Superior temporal gyrus (tissue), 1 donor: Measurements from ENCODE around the gene NABP2.
A peak's percentile ranks its signal among the peaks of the same experiment; 100 is the strongest.

Experiments
- DNase-seq: peaks from one replicate; pipeline ENCODE4 v3.0.0-alpha.2; 2016; ENCODE audit errors: extremely low spot score

The NABP2 gene

GRCh38 chr12:56213878-56214277 lies 10.3 kb upstream of the NABP2 start:
- DNase-seq, result no peak

- no peak for DNase-seq
These were observed 7.7 kb upstream of the NABP2 start for GRCh38 chr12:56216461-56216860.

- no peak for DNase-seq
These were observed 4.3 kb upstream of the NABP2 start for GRCh38 chr12:56219840-56220239.

GRCh38 chr12:56220611-56221231 lies 3.4 kb upstream of the NABP2 start:
- peak; percentile 16 for DNase-seq

GRCh38 chr12:56221232-56221756 lies 2.8 kb upstream of the NABP2 start:
- DNase-seq, result peak; percentile 25

GRCh38 chr12:56221757-56222530 lies 2.2 kb upstream of the NABP2 start, which contains the start of gene RNF41:
Gene RNF41 (minus strand): TSS chr12:56221922. CDS start chr12:56214047, 7,875 bp downstream.
- DNase-seq, result peak; percentile 99

- DNase-seq, result peak; percentile 47
These were observed 1.6 kb upstream of the NABP2 start for GRCh38 chr12:56222531-56222895.

- DNase-seq, result no peak
These were observed 506 bp upstream of the NABP2 start for GRCh38 chr12:56223571-56224101.

- DNase-seq, result no peak
These were observed 812 bp downstream of the NABP2 start for GRCh38 chr12:56224954-56225353.

GRCh38 chr12:56229082-56229481 lies 4.9 kb downstream of the NABP2 start:
- DNase-seq, result no peak

GRCh38 chr12:56229916-56230431 lies 5.8 kb downstream of the NABP2 start, which contains the start of gene SLC39A5:
Gene SLC39A5 (plus strand): TSS chr12:56230051. CDS start chr12:56231275, 1,224 bp downstream.
- no peak for DNase-seq

- DNase-seq, result no peak
These were observed 6.5 kb downstream of the NABP2 start for GRCh38 chr12:56230432-56231183.

- no peak for DNase-seq
These were observed 7.0 kb downstream of the NABP2 start for GRCh38 chr12:56231184-56231582.

GRCh38 chr12:56234746-56235436 lies 10.7 kb downstream of the NABP2 start:
- no peak for DNase-seq

GRCh38 chr12:56236091-56236490 lies 11.9 kb downstream of the NABP2 start:
- DNase-seq, result no peak

GRCh38 chr12:56236985-56237384 lies 12.8 kb downstream of the NABP2 start:
- no peak for DNase-seq

- no peak for DNase-seq
These were observed 13.4 kb downstream of the NABP2 start for GRCh38 chr12:56237552-56237951.

- DNase-seq, result no peak
These were observed 17.5 kb downstream of the NABP2 start for GRCh38 chr12:56241424-56242303.

GRCh38 chr12:56242986-56243385 lies 18.8 kb downstream of the NABP2 start:
- DNase-seq, result no peak

GRCh38 chr12:56243731-56244181 lies 19.6 kb downstream of the NABP2 start:
- no peak for DNase-seq
